ENCODE measurements around the gene MROH7.

MROH7 gene

DNA sequence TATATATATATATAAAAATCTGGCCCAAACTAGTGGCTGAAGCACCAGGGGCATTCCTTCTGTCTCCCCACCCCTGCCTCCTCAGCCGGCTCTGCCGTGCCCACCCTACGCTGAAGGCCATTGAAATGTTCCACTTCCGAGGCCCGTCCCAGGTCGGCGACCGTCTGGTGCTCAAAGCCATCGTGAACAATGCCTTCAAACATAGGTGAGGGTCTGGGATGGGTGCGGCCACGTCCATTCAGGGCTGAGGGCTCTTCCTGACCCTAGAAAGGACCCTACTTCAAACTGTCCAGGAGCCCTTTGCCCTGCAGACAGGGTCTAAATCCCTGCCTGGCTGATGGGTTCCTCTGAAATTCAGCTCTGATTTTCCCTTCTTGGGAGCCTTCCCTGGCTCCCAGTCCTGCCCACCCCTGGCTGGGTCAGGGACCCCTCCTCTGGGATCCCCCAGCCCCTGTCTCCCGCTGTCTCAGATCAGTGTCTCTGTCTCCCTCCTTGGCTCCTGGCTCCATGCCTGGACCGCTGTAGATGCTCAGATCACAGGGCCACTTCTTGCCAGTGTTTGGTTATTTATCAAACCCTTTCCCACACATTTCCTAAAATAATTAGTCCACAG, 42.3 kb upstream of the MROH7 start:
- TF ChIP-seq, protein P1, sequence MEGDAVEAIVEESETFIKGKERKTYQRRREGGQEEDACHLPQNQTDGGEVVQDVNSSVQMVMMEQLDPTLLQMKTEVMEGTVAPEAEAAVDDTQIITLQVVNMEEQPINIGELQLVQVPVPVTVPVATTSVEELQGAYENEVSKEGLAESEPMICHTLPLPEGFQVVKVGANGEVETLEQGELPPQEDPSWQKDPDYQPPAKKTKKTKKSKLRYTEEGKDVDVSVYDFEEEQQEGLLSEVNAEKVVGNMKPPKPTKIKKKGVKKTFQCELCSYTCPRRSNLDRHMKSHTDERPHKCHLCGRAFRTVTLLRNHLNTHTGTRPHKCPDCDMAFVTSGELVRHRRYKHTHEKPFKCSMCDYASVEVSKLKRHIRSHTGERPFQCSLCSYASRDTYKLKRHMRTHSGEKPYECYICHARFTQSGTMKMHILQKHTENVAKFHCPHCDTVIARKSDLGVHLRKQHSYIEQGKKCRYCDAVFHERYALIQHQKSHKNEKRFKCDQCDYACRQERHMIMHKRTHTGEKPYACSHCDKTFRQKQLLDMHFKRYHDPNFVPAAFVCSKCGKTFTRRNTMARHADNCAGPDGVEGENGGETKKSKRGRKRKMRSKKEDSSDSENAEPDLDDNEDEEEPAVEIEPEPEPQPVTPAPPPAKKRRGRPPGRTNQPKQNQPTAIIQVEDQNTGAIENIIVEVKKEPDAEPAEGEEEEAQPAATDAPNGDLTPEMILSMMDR (IDR thresholded peaks at IDR 0.05; ENCODE audit: control insufficient read depth, extremely low read depth, insufficient read depth), result no peak
- no peak overlapping the region for H3K4me3 ChIP-seq (ENCODE audit: low read depth, low read length)
- DNase-seq (ENCODE audit: low read depth), result no peak

DNA sequence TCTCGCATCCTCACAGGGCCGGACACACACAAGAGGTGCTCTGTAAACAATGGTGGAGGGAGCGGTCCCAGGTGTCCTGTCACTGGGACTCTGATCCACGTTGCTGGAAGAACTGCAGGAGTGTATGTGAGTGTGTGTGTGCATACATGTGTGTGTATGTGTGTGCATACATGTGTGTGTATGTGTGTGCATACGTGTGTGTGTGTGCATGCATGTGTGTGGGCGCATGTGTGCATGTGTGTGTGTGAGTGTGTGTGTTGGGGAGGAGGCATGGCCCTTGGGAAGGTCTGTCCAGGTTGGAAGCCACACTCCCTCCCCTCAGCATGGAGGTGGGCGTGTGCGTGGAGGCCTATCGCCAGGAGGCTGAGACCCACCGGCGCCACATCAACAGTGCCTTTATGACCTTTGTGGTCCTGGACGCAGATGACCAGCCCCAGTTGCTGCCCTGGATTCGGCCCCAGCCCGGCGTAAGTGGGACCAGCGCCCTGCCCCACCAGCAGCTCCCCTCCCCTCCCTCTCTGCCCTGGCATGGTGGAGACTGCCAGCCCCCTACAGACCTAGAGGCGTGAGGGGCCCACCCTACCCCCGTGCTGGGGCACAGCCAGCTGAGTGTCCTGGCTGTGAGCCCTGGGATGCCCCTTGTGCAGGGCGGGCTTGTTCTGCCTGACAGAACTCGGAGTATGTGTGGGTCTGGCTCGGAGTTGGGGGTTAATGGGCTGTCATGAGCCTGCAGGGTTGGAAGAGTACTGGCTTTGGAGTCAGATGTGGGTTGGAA, 40.5 kb upstream of the MROH7 start:
- DNase-seq (ENCODE audit: low read depth), result no peak
- TF ChIP-seq, protein P1 (IDR thresholded peaks at IDR 0.05; ENCODE audit: control insufficient read depth, extremely low read depth, insufficient read depth), result no peak
- no peak overlapping the region for H3K4me3 ChIP-seq (ENCODE audit: low read depth, low read length)

DNA sequence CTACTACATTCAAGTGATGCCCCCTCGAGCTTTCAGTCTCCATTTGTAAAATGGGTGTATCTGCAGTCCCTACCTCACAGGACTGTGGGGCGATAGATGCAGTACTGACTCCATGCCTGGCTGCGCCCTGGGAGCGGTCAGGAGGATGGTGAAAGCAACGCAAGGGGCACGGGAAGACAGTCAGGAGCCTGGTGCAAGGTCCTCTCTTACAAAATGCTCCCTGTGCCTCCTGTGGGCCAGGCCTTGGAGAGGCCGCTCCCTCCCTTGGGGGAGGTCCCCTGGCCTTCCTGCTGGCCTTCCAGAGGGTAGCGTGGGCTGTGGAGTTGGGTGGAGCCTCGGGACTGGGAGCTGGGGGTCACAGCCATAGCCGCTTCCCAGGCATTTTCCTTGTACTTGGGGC, 39.9 kb upstream of the MROH7 start:
- H3K4me3 ChIP-seq (ENCODE audit: low read depth, low read length), result no peak overlapping the region
- TF ChIP-seq, protein P1 (IDR thresholded peaks at IDR 0.05; ENCODE audit: control insufficient read depth, extremely low read depth, insufficient read depth), result no peak
- DNase-seq (ENCODE audit: low read depth), result no peak

DNA sequence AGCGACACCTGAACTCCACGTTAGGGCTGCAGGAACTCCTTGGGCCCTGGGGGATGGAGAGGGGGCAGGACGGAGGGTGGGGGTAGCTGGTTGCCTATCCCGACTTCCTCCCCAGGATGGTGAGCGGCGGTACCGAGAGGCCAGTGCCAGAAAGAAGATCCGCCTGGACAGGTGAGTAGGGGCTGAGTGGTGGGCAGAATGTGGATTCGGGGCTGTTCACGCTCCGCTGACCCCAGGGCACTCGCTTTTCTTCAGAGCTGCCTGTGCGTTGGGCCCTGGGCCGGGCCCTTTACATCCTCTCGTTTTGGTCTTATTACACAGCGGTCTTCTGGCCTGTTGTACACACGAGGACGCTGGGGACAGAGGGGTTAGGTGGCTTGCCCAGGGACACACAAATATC, 39.0 kb upstream of the MROH7 start:
- no peak for DNase-seq (ENCODE audit: low read depth)
- H3K4me3 ChIP-seq (ENCODE audit: low read depth, low read length), result no peak overlapping the region
- TF ChIP-seq, protein P1 (IDR thresholded peaks at IDR 0.05; ENCODE audit: control insufficient read depth, extremely low read depth, insufficient read depth), result no peak

DNA sequence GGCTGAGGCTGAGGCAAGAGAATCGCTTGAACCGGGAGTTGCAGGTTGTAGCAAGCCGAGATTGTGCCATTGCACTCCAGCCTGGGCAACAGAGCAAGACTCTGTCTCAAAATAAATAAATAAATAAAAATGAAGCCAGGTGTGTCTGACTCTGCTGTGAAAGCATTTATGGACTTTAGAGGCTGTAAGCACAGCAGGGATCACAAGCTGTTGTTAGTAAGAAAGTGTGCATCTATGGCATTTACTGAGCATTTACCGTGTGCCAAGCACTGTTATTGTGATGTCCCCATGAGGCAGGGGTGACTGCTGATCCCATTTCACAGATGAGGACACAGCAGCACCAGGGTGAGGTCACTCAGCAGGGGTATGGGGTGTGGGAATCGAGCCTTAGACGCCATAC, 38.3 kb upstream of the MROH7 start:
- DNase-seq (ENCODE audit: low read depth), result no peak
- no peak overlapping the region for H3K4me3 ChIP-seq (ENCODE audit: low read depth, low read length)
- TF ChIP-seq, protein P1 (IDR thresholded peaks at IDR 0.05; ENCODE audit: control insufficient read depth, extremely low read depth, insufficient read depth), result no peak

DNA sequence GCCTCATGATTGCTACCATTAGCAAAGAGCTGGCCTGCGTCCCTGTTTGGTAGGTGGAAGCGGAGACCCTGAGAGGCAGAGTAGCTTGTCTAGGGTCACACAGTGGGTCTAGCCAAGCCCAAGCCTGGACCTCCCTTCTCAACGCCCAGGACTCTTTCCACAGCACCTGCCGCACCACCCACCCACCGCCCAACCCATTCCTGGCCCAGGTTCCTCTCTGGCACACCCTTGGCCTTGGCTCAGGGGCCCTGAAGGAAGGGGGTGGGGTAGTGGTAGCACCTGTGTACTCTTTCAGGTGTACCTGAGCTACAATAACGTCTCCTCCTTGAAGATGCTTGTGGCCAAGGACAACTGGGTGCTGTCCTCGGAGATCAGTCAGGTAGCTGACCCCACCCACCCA, 37.5 kb upstream of the MROH7 start:
- no peak overlapping the region for H3K4me3 ChIP-seq (ENCODE audit: low read depth, low read length)
- DNase-seq (ENCODE audit: low read depth), result no peak
- TF ChIP-seq, protein P1 (IDR thresholded peaks at IDR 0.05; ENCODE audit: control insufficient read depth, extremely low read depth, insufficient read depth), result no peak
